H1 (cell line): ENCODE measurements around the gene ZNF576. TPM values are rescaled to one million over a fixed set of nuclear protein-coding genes. Genes with fewer than 3 reads are reported as not detected.

ENCODE experiments used
- CEBPB ChIP-seq: IDR thresholded peaks from 2 replicates; pipeline ENCODE4 v1.6.1; 2012; ENCODE audit warnings: low read depth, low read length
- CHD2 ChIP-seq: IDR thresholded peaks from 2 replicates; pipeline ENCODE4 v1.6.1; 2012; ENCODE audit warnings: low read length, improper control_type of control experiment
- EP300 ChIP-seq, 2 experiments: IDR thresholded peaks; 1 replicate in 1 of 2; 2 replicates in 1 of 2; pipeline ENCODE4 v1.6.1; 2011 to 2012; ENCODE audit warnings: low read depth in 2 of 2, low read length in 2 of 2, mild to moderate bottlenecking in 2 of 2, borderline replicate concordance in 1 of 2, inconsistent platforms in 1 of 2, moderate library complexity in 1 of 2
- GTF2F1 ChIP-seq: IDR thresholded peaks from 2 replicates; pipeline ENCODE4 v1.6.1; 2012; ENCODE audit warnings: low read depth, low read length, improper control_type of control experiment, borderline replicate concordance
- HDAC2 ChIP-seq, 2 experiments: fragments of 300-600 bp in 1 of 2; sonication (generic) in 1 of 2; IDR thresholded peaks; 2 replicates each; pipeline ENCODE4 v1.6.1; 2011 to 2012; ENCODE audit warnings: low read depth in 2 of 2, low read length in 2 of 2, mild to moderate bottlenecking in 2 of 2, moderate library complexity in 2 of 2, borderline replicate concordance in 1 of 2, inconsistent platforms in 1 of 2
- JUN ChIP-seq: IDR thresholded peaks from 2 replicates; pipeline ENCODE4 v1.6.1; 2011; ENCODE audit warnings: low read depth, mild to moderate bottlenecking, improper control_type of control experiment, low read length
- JUND ChIP-seq: IDR thresholded peaks from 2 replicates; pipeline ENCODE4 v1.6.1; 2011; ENCODE audit warnings: mild to moderate bottlenecking, improper control_type of control experiment, low read length
- KDM1A ChIP-seq: fragments of 200-600, 300-600 bp; sonication (generic); IDR thresholded peaks from 2 replicates; pipeline ENCODE4 v1.7.1; 2016; ENCODE audit warnings: mild to moderate bottlenecking, low read length, borderline replicate concordance
- KDM4A ChIP-seq: IDR thresholded peaks from one replicate; pipeline ENCODE4 v1.7.1; 2012; ENCODE audit warnings: low read depth, mild to moderate bottlenecking, moderate library complexity, low read length, inconsistent platforms; ENCODE audit not compliant: severe bottlenecking
- KDM5A ChIP-seq: fragments of 200-600 bp; IDR thresholded peaks from 2 replicates; pipeline ENCODE4 v1.7.1; 2012; ENCODE audit warnings: mild to moderate bottlenecking, low read length, inconsistent platforms, mixed read lengths
- MAX ChIP-seq: IDR thresholded peaks from 2 replicates; pipeline ENCODE4 v1.6.1; 2012; ENCODE audit warnings: inconsistent platforms
- NRF1 ChIP-seq: IDR thresholded peaks from 2 replicates; pipeline ENCODE4 v1.6.1; 2011; ENCODE audit warnings: mild to moderate bottlenecking, low read depth, low read length, improper control_type of control experiment
- POU5F1 ChIP-seq: IDR thresholded peaks from 2 replicates; pipeline ENCODE4 v1.6.1; 2011; ENCODE audit warnings: low read depth, mild to moderate bottlenecking, low read length, moderate library complexity
- RAD21 ChIP-seq, 2 experiments: IDR thresholded peaks in 1 of 2; conservative IDR thresholded peaks in 1 of 2; 2 replicates each; pipeline ENCODE4 v1.6.1; 2011; ENCODE audit warnings: low read depth in 2 of 2, low read length in 2 of 2, improper control_type of control experiment in 1 of 2, inconsistent platforms in 1 of 2, mild to moderate bottlenecking in 1 of 2, moderate library complexity in 1 of 2
- RBBP5 ChIP-seq: IDR thresholded peaks from 2 replicates; pipeline ENCODE4 v1.7.1; 2012; ENCODE audit warnings: low read depth, mild to moderate bottlenecking, inconsistent platforms, low read length, moderate library complexity, borderline replicate concordance
- RXRA ChIP-seq: IDR thresholded peaks from 2 replicates; pipeline ENCODE4 v1.6.1; 2011; ENCODE audit warnings: low read depth, mild to moderate bottlenecking, low read length, moderate library complexity; ENCODE audit not compliant: insufficient read depth
- SIX5 ChIP-seq: IDR thresholded peaks from 2 replicates; pipeline ENCODE4 v1.6.1; 2011; ENCODE audit warnings: mild to moderate bottlenecking, low read depth, low read length
- SP2 ChIP-seq: IDR thresholded peaks from 2 replicates; pipeline ENCODE4 v1.6.1; 2012; ENCODE audit warnings: mild to moderate bottlenecking, low read length, inconsistent platforms
- TAF1 ChIP-seq: IDR thresholded peaks from 2 replicates; pipeline ENCODE4 v1.6.1; 2011; ENCODE audit warnings: mild to moderate bottlenecking, low read depth, low read length
- TBP ChIP-seq: IDR thresholded peaks from 2 replicates; pipeline ENCODE4 v1.6.1; 2011; ENCODE audit warnings: low read depth, low read length, improper control_type of control experiment
- USF2 ChIP-seq: IDR thresholded peaks from 2 replicates; pipeline ENCODE4 v1.6.1; 2011; ENCODE audit warnings: low read length, improper control_type of control experiment
- YY1 ChIP-seq: IDR thresholded peaks from 2 replicates; pipeline ENCODE4 v1.6.1; 2011; ENCODE audit warnings: low read depth, mild to moderate bottlenecking, low read length
- polyA plus RNA-seq, 7 experiments: library from polyadenylated mRNA; depleted of rRNA in 3 of 7; stranded (reverse) in 5 of 7; unstranded in 2 of 7; fragments of >200 nt in 5 of 7; fragments of 200-250 nt in 2 of 7; gene quantifications; 1 replicate in 5 of 7; 2 replicates in 1 of 7; 4 replicates in 1 of 7; pipeline versions ENCODE4 v1.2.1 to v1.2.3, GENCODE V29; 2011 to 2013; ENCODE audit warnings: missing spikeins in 2 of 7, mixed read lengths in 2 of 7
- total RNA-seq: library from RNA; stranded (reverse); fragmentation: NEBNext Ultra II Directional; extraction: Animal tissue kit (Norgen Biotek cat#: 25700); gene quantifications from 2 replicates; pipeline ENCODE4 v1.2.1, GENCODE V29; 2021

Gene ZNF576
- total and polyA plus RNA-seq, 2 of the 8 experiments (the other 6 are each of a cell fraction or from before 2014, with no cell fraction given): 13.6 to 32.4 TPM

- TF ChIP-seq KDM1A (peak; percentile 47; the same call in 1 of the 2 replicates), POU5F1 (peak; percentile 48; the same call in 1 of the 2 replicates), RAD21 (IDR thresholded peaks at IDR 0.05 in 1 of 2, conservative IDR thresholded peaks at IDR 0.05 in 1 of 2; ENCODE audit: low read depth in 2 of 2, low read length in 2 of 2) (no peak), YY1 (peak; percentile 25; the same call in 1 of the 2 replicates), SIX5 (no peak), NRF1 (peak; percentile 72), EP300 (IDR thresholded peaks at IDR 0.05; ENCODE audit: borderline replicate concordance in 1 of 2, low read depth in 2 of 2, low read length in 2 of 2) (peak in 1 of 2 experiments; percentile 60; a peak in 2 of 3 replicates), MAX (peak; percentile 63; the same call in 1 of the 2 replicates), CEBPB (0 out of 2 replicates have a peak, but pooled peaks have one; percentile 25), JUND (peak; percentile 20), CHD2 (no peak), TBP (0 out of 2 replicates have a peak, but pooled peaks have one; percentile 47), RXRA (no peak), RBBP5 (peak; percentile 74), HDAC2 (IDR thresholded peaks at IDR 0.05; ENCODE audit: borderline replicate concordance in 1 of 2, low read depth in 2 of 2, low read length in 2 of 2) (peak in 1 of 2 experiments; percentile 60; a peak in 1 of 4 replicates), KDM5A (no peak), TAF1 (peak; percentile 84), SP2 (no peak), KDM4A (peak; percentile 79), USF2 (no peak), GTF2F1 (0 out of 2 replicates have a peak, but pooled peaks have one; percentile 9), JUN (no peak)
Measured at GRCh38 chr19:43619262-43620060, 23.1 kb downstream of the ZNF576 start, which contains the start of gene ZNF428 (continued).
